Lower leg skin (tissue), 4 donors: Measurements from ENCODE around the gene YWHAE. TPM values are rescaled to one million over a fixed set of nuclear protein-coding genes. Genes with fewer than 3 reads are reported as not detected.

Source experiments
- DNase-seq, 2 donors: peaks; one replicate each; pipeline ENCODE4 v3.0.0-alpha.2; 2019; ENCODE audit warnings: low spot score in 2 of 2
- H3K4me3 ChIP-seq: fragments of 200-600 bp; sonication (generic); 2 replicates; pipeline ENCODE4 v1.5.1; 2017; ENCODE audit warnings: mild to moderate bottlenecking, low read depth; ENCODE audit not compliant: poor library complexity, severe bottlenecking
- POLR2A ChIP-seq, 2 donors: fragments of 450-650 bp; IDR thresholded peaks; one replicate each; pipeline ENCODE4 v1.6.1; 2016 to 2017; ENCODE audit warnings: antibody characterized with exemption in 2 of 2, mild to moderate bottlenecking in 1 of 2, moderate library complexity in 1 of 2
- WGBS, 2 donors: methylation state at CpG; one replicate each; pipeline ENCODE4 v1.1.5; 2018; 5-methylcytosine and 5-hydroxymethylcytosine counted together
- intact Hi-C: fragments of 100-400 bp; cut with DNase I; formaldehyde crosslinking; loops from one replicate; pipeline ENCODE4 v1.15.0; 2023; ENCODE audit warnings: low total_unique reads
- total RNA-seq, 4 donors: library from RNA; depleted of rRNA; stranded (reverse); fragments of >200 nt; gene quantifications; one replicate each; pipeline ENCODE4 v1.1.0, GENCODE V29; 2016
- TF ChIP-seq, protein P1 (sequence below), 3 donors: fragments of 450-650 bp; IDR thresholded peaks; one replicate each; pipeline ENCODE4 v1.5.1; 2016; ENCODE audit warnings: antibody characterized with exemption in 3 of 3, mild to moderate bottlenecking in 3 of 3, moderate library complexity in 2 of 3

YWHAE gene
- total RNA-seq, 4 donors from 2014 or later = 431 to 648 (median 506) TPM

DNA sequence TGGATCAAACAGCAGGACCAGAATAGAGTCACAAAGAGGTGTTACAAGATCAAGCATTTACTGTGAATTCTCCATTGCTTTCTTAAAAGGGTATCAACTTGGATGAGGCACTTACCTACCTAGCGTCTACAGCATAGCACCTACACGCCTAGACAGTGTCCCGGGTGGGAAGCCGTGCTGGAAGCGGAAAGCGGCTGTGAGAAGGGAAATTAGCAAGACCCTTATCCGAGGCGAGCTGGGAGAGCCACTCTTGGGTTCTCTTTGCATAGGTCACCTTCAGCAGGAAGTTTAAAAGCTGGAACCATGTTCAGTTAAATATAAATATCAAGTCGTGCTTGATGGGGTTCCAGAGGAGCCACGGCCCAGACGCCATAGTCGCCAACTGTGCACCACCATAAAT, 74.3 kb downstream of the YWHAE start:
- TF ChIP-seq POLR2A (IDR thresholded peaks at IDR 0.05) = no peak
- TF ChIP-seq, protein P1, sequence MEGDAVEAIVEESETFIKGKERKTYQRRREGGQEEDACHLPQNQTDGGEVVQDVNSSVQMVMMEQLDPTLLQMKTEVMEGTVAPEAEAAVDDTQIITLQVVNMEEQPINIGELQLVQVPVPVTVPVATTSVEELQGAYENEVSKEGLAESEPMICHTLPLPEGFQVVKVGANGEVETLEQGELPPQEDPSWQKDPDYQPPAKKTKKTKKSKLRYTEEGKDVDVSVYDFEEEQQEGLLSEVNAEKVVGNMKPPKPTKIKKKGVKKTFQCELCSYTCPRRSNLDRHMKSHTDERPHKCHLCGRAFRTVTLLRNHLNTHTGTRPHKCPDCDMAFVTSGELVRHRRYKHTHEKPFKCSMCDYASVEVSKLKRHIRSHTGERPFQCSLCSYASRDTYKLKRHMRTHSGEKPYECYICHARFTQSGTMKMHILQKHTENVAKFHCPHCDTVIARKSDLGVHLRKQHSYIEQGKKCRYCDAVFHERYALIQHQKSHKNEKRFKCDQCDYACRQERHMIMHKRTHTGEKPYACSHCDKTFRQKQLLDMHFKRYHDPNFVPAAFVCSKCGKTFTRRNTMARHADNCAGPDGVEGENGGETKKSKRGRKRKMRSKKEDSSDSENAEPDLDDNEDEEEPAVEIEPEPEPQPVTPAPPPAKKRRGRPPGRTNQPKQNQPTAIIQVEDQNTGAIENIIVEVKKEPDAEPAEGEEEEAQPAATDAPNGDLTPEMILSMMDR (IDR thresholded peaks at IDR 0.05) = no peak
- intact Hi-C loops = no loop called here
- no peak for DNase-seq
- WGBS, 2 donors = 79 to 83% methylated on average over 12 of the region's 12 CpGs
- H3K4me3 ChIP-seq = no peak overlapping the region

DNA sequence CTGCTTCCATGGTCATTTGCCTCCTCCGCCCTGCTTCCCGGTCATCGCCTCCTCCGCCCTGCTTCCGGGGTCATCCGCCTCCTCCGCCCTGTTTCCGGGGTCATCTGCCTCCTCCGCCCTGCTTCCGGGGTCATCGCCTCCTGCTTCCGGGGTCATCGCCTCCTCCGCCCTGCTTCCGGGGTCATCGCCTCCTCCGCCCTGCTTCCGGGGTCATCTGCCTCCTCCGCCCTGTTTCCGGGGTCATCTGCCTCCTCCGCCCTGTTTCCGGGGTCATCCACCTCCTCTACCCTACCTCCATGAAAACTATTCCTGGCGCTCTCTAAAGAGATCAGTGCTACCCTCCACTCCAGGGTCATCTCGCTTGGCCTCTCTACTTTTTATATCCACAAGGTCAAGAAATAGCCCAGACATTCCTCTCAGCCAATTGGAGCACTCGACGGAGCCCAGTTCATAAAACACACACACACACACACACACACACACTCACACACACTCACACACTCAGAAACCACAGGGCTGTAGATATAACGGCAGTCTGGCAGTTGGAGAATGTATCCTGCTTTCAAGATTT, 75.7 kb downstream of the YWHAE start:
- H3K4me3 ChIP-seq = no peak overlapping the region
- no peak for DNase-seq
- TF ChIP-seq, protein P1 (IDR thresholded peaks at IDR 0.05) = no peak
- TF ChIP-seq POLR2A (IDR thresholded peaks at IDR 0.05) = no peak
- WGBS, 2 donors = 83% methylated on average over 27 of the region's 27 CpGs
- intact Hi-C loops = no loop called here

DNA sequence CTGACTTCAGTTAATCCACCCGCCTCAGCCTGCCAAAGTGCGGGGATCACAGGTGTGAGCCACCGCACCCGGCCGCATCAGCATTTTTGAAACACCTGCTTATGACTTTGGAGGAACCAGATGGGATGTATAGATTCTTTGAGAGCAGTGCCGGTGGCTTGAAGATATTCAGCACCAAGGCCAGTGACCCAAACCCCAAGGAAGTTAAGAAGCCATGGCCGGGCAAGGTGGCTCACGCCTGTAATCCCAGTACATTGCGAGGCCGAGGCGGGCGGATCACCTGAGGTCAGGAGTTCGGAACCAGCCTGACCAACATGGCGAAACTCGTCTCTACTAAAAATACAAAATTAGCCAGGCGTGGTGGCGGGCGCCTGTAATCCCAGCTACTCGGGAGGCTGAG, 76.7 kb downstream of the YWHAE start:
- 75 to 83% methylated on average over 19 of the region's 19 CpGs for WGBS, 2 donors
- intact Hi-C loops = no loop called here
- TF ChIP-seq, protein P1 (IDR thresholded peaks at IDR 0.05) = no peak
- TF ChIP-seq POLR2A (IDR thresholded peaks at IDR 0.05) = no peak
- no peak overlapping the region for H3K4me3 ChIP-seq
- no peak for DNase-seq

DNA sequence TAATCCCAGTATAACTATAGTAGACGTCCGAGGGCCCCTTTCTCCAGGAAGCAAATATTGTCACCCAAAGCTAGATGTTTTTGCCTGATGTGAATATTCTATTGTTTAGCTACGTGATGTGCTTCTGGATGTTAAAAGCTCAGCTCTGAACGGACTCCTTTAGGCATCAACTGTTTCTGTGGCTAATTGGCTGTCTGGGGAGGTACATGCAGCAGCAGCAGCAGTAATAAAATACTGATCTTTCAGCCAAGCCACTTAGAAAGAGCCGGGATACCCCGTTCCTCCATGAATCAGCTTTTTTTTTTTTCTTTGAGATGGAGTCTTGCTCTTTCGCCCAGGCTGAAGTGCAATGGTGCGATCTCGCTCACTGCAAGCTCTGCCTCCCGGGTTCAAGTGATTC, 77.5 kb downstream of the YWHAE start:
- WGBS, 2 donors = 67 to 74% methylated on average over 10 of the region's 10 CpGs
- no peak overlapping the region for H3K4me3 ChIP-seq
- intact Hi-C loops = no loop called here
- no peak for DNase-seq
- TF ChIP-seq, protein P1 (IDR thresholded peaks at IDR 0.05) = no peak
- TF ChIP-seq POLR2A (IDR thresholded peaks at IDR 0.05) = no peak

DNA sequence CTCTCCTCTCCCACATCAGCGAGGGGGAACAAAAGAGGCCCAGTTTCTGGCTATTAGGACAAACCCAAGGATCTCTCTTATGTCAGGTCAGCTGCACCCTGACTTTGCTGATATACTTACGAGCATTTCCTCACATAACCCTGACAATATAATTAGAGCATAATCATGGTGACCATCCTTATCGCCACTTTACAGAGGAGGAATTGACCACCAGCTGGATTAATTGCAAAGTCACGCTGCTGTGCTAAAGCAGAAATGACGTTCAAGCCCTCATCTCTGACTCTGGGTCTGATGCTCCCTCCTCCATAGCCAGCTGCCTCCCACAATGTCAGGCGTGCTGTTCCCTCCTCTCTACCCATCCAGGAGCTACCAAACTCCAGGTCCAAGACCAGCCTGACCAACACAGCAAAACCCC, 78.0 kb downstream of the YWHAE start:
- TF ChIP-seq, protein P1 (IDR thresholded peaks at IDR 0.05) = no peak
- TF ChIP-seq POLR2A (IDR thresholded peaks at IDR 0.05) = no peak
- intact Hi-C loops = no loop called here
- 71 to 74% methylated on average over 6 of the region's 6 CpGs for WGBS, 2 donors

DNA sequence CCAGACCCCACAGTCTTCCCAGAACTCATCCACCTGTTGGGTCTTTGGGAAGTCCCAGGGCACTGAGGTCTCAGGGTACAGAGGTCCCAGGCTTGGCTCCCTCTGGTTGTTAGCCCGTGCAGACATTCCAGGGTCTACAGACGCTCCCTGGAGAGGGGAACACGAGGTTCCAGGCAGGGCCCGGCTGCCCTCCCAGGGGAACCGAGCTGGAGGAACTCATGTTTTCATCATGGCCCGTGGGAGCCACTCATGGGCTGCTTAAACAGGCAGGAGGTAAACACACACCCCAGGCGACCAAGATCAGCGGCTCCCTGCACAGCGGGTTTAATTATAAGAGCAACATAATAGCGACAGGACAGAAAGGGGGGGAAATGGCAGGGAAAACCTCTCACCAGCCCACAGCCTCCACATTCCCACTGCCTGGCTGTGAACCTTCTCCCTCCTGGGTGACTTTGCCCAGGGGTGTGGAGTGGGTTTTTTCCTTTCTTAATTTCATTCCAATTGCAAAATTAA, 84.1 kb downstream of the YWHAE start:
- 61 to 67% methylated on average over 10 of the region's 10 CpGs for WGBS, 2 donors
- no peak for DNase-seq
- no peak overlapping the region for H3K4me3 ChIP-seq
- TF ChIP-seq, protein P1 (IDR thresholded peaks at IDR 0.05) = no peak
- TF ChIP-seq POLR2A (IDR thresholded peaks at IDR 0.05) = no peak
- intact Hi-C loops = no loop called here

More for the DNA sequence above, 78.0 kb downstream of the YWHAE start:
- no peak overlapping the region for H3K4me3 ChIP-seq
- no peak for DNase-seq
